ENCODE measurements around the gene HTR3E. TPM values are rescaled to one million over a fixed set of nuclear protein-coding genes. Genes with fewer than 3 reads are reported as not detected.

HTR3E gene
- polyA plus RNA-seq, 1 donor from 2014 or later = not detected

GRCh38 chr3:184154885-184155643, 58.2 kb downstream of the HTR3E start, which contains the start of gene DVL3:
Gene DVL3, plus strand, starts transcription at chr3:184155377. Its CDS starts 259 bp downstream, at chr3:184155636.
- TF ChIP-seq TAF1 (IDR thresholded peaks at IDR 0.05; ENCODE audit: low read depth) (peak; percentile 12), POLR2AphosphoS5 (IDR thresholded peaks at IDR 0.05) (peak; percentile 32), RAD21 (conservative IDR thresholded peaks at IDR 0.05) (no peak)
- H3K27ac ChIP-seq (ENCODE audit: low read length) = peak within 1 kb of the TSS; percentile 89

GRCh38 chr3:184155644-184156521, 59.0 kb downstream of the HTR3E start:
- H3K27ac ChIP-seq (ENCODE audit: low read length) = peak overlapping the region; percentile 89
- TF ChIP-seq TAF1 (IDR thresholded peaks at IDR 0.05; ENCODE audit: low read depth) = peak; percentile 45
- no peak for TF ChIP-seq REST (IDR thresholded peaks at IDR 0.05; ENCODE audit: borderline replicate concordance)
- peak; percentile 7 for TF ChIP-seq POLR2AphosphoS5 (IDR thresholded peaks at IDR 0.05)
- no peaks in the 10 kb centered on the region for H3K27me3 ChIP-seq (ENCODE audit: insufficient read depth, low read depth, low read length)
- no peaks in the 10 kb centered on the region for H3K9me2 ChIP-seq (ENCODE audit: insufficient read depth, low read length)
- H3K79me2 ChIP-seq (replicated peaks; ENCODE audit: insufficient read depth, low read length) = peaks cover 46% of the 10 kb centered on the region
- peak overlapping the region; percentile 97 for H3K4me3 ChIP-seq (ENCODE audit: low read length)
- peak overlapping the region; percentile 37 for H2AFZ ChIP-seq (ENCODE audit: low read depth, low read length)
- H3K4me2 ChIP-seq (ENCODE audit: low read length) = peak overlapping the region; percentile 94
- H4K20me1 ChIP-seq (ENCODE audit: insufficient read depth) = no peaks in the 10 kb centered on the region
- peaks cover 3% of the 10 kb centered on the region for H3F3A ChIP-seq (ENCODE audit: insufficient read depth, low read length, poor library complexity, severe bottlenecking)
- H3K9me3 ChIP-seq (ENCODE audit: low read length) = no peaks in the 10 kb centered on the region
- peak overlapping the region; percentile 92 for H3K9ac ChIP-seq (ENCODE audit: low read length)
- no peaks in the 10 kb centered on the region for H3K36me3 ChIP-seq (ENCODE audit: insufficient read depth, low read length)

More at GRCh38 chr3:184154885-184155643, 58.2 kb downstream of the HTR3E start, which contains the start of gene DVL3:
- Histone ChIP-seq H3K9ac (ENCODE audit: low read length) (peak within 1 kb of the TSS; percentile 92), H3K4me3 (ENCODE audit: low read length) (peak within 1 kb of the TSS; percentile 97), H3K9me2 (ENCODE audit: insufficient read depth, low read length) (no peaks in the 10 kb centered on the region), H3K79me2 (replicated peaks; ENCODE audit: insufficient read depth, low read length) (peaks cover 37% of the 10 kb centered on the region), H3K9me3 (ENCODE audit: low read length) (no peaks in the 10 kb centered on the region), H2AFZ (ENCODE audit: low read depth, low read length) (peak within 1 kb of the TSS; percentile 94), H4K20me1 (ENCODE audit: insufficient read depth) (no peaks in the 10 kb centered on the region), H3K4me2 (ENCODE audit: low read length) (peak within 1 kb of the TSS; percentile 97), H3F3A (ENCODE audit: insufficient read depth, low read length, poor library complexity, severe bottlenecking) (peaks cover 3% of the 10 kb centered on the region), H3K36me3 (ENCODE audit: insufficient read depth, low read length) (no peaks in the 10 kb centered on the region), H3K27me3 (ENCODE audit: insufficient read depth, low read depth, low read length) (no peaks in the 10 kb centered on the region)

- Histone ChIP-seq H3K79me2 (replicated peaks; ENCODE audit: insufficient read depth, low read length) (peaks cover 46% of the 10 kb centered on the region), H3K9me2 (ENCODE audit: insufficient read depth, low read length) (no peaks in the 10 kb centered on the region), H3F3A (ENCODE audit: insufficient read depth, low read length, poor library complexity, severe bottlenecking) (peaks cover 3% of the 10 kb centered on the region), H3K9ac (ENCODE audit: low read length) (peak overlapping the region; percentile 92), H4K20me1 (ENCODE audit: insufficient read depth) (no peaks in the 10 kb centered on the region), H3K4me3 (ENCODE audit: low read length) (peak overlapping the region; percentile 97), H3K4me2 (ENCODE audit: low read length) (peak overlapping the region; percentile 94), H3K27ac (ENCODE audit: low read length) (peak overlapping the region; percentile 89), H2AFZ (ENCODE audit: low read depth, low read length) (peak overlapping the region; percentile 58), H3K27me3 (ENCODE audit: insufficient read depth, low read depth, low read length) (no peaks in the 10 kb centered on the region), H3K9me3 (ENCODE audit: low read length) (no peaks in the 10 kb centered on the region), H3K36me3 (ENCODE audit: insufficient read depth, low read length) (no peaks in the 10 kb centered on the region)
- no peak for TF ChIP-seq TAF1 (IDR thresholded peaks at IDR 0.05; ENCODE audit: low read depth)
- TF ChIP-seq POLR2AphosphoS5 (IDR thresholded peaks at IDR 0.05) = peak; percentile 9
- TF ChIP-seq REST (IDR thresholded peaks at IDR 0.05; ENCODE audit: borderline replicate concordance) = peak; percentile 30
- TF ChIP-seq CTCF (IDR thresholded peaks at IDR 0.05; ENCODE audit: poor library complexity, severe bottlenecking) = no peak
Measured at GRCh38 chr3:184156522-184156955, 59.7 kb downstream of the HTR3E start.

Measured in neural cell (in vitro differentiated cells).